ENCODE data around the gene CALHM2. TPM values are rescaled to one million over a fixed set of nuclear protein-coding genes. Genes with fewer than 3 reads are reported as not detected.

Gene CALHM2
- total RNA-seq, 2 donors from 2014 or later, result 23.8 to 57.7 TPM

Other genes starting within 250 kb of the CALHM2 start
- not detected for gene RPEL1, start 206.5 kb downstream of the CALHM2 start, total RNA-seq
- gene INA, start 175.2 kb downstream of the CALHM2 start, total RNA-seq, result not detected
- gene PCGF6, start 101.2 kb downstream of the CALHM2 start, total RNA-seq, result 10 to 100 TPM in 1 of 2 donors, 1 to 10 TPM in 1; 4.5 to 10.4 TPM
- gene TAF5, start 84.4 kb downstream of the CALHM2 start, total RNA-seq, result 1 to 10 TPM; 2.0 to 2.2 TPM
- gene ATP5MK, start 55.9 kb downstream of the CALHM2 start, total RNA-seq, result 1,000 to 10,000 TPM in 1 of 2 donors, 100 to 1,000 TPM in 1; 554 to 1,203 TPM
- 10 to 100 TPM in 1 of 2 donors, 1 to 10 TPM in 1; 7.2 to 11.2 TPM for gene PDCD11, start 55.7 kb downstream of the CALHM2 start, total RNA-seq
- not detected for gene CALHM1, start 6.5 kb upstream of the CALHM2 start, total RNA-seq
- gene CALHM3, start 26.9 kb upstream of the CALHM2 start, total RNA-seq, result not detected
- under 1 TPM in 1 of 2 donors, not detected in 1; 0.12 TPM for gene NEURL1, start 41.3 kb upstream of the CALHM2 start, total RNA-seq